SK-N-SH (cell line): ENCODE data around the gene RAB1B.

Experiments used
- FOSL2 ChIP-seq: IDR thresholded peaks from 2 replicates; pipeline ENCODE4 v1.4.0; 2012; ENCODE audit warnings: low read depth, mild to moderate bottlenecking, moderate library complexity, borderline replicate concordance
- TF ChIP-seq, protein P1 (sequence below): fragments of 200-600 bp; sonication (generic); IDR thresholded peaks from 2 replicates; pipeline ENCODE4 v1.6.1; 2017; ENCODE audit warnings: antibody characterized with exemption, mild to moderate bottlenecking, moderate library complexity

DNA sequence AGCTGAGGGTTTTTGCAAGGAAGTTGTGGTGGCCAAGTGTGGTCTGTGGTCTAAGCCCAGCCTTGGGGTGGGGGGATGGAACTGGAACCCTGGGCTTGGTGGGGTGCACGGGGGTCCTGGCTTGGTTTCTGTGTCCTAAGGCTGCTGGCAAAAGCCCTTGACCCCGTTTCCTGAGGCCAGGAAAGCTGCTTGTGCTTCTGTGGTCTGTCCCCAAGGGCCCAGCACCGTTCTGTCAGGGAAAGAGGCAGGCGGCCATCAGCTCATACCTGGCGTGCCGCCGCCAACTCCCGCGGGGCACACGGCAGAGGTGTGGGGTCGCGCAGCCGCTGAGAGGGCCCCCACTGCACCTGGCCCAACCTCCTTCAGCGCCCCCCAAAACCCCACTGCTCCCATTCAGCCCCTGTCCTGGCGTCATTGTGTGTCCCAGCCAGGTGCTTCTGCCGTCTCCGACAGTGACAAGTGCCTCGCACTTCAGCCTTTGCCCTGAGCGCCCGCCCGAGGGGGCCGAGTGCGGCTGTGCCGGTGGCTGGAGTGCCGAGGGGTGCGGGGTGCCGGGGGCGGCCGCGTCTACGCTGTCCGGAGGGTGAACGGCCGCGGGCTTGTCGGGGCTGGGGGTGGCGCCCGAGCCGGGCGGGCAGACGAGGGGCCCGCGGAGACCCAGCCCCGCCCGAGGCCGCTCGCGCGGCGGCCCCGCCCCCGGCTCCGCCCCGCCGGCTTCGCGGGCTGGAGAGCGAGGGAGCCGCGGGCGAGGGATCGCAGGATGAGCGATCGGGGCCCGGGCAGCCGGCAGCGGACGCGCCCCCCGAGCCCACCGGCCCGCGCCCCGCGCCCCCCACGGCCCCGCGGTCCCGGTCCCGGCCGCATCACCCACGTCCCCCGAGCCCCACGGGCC lies 9.3 kb downstream of the RAB1B start, which contains the start of gene CNIH2:
- TF ChIP-seq FOSL2 = no peak
- TF ChIP-seq, protein P1, sequence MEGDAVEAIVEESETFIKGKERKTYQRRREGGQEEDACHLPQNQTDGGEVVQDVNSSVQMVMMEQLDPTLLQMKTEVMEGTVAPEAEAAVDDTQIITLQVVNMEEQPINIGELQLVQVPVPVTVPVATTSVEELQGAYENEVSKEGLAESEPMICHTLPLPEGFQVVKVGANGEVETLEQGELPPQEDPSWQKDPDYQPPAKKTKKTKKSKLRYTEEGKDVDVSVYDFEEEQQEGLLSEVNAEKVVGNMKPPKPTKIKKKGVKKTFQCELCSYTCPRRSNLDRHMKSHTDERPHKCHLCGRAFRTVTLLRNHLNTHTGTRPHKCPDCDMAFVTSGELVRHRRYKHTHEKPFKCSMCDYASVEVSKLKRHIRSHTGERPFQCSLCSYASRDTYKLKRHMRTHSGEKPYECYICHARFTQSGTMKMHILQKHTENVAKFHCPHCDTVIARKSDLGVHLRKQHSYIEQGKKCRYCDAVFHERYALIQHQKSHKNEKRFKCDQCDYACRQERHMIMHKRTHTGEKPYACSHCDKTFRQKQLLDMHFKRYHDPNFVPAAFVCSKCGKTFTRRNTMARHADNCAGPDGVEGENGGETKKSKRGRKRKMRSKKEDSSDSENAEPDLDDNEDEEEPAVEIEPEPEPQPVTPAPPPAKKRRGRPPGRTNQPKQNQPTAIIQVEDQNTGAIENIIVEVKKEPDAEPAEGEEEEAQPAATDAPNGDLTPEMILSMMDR = no peak
